Stimulated activated CD8-positive, alpha-beta memory T cell treated with anti-CD3 and anti-CD28 coated beads, Interleukin-7, amount 100 ng/mL, for 24 hours (primary cell): ENCODE measurements around the gene KRTAP1-1.
"Not testable (repeated sequence)": the region's sequence is repeated elsewhere in the genome, so short reads cannot be mapped to it uniquely, and the experiment has no call there.

Source experiments
- DNase-seq: peaks from one replicate; pipeline ENCODE4 v3.0.0-alpha.2; 2020; ENCODE audit warnings: low read depth

The KRTAP1-1 gene

DNA sequence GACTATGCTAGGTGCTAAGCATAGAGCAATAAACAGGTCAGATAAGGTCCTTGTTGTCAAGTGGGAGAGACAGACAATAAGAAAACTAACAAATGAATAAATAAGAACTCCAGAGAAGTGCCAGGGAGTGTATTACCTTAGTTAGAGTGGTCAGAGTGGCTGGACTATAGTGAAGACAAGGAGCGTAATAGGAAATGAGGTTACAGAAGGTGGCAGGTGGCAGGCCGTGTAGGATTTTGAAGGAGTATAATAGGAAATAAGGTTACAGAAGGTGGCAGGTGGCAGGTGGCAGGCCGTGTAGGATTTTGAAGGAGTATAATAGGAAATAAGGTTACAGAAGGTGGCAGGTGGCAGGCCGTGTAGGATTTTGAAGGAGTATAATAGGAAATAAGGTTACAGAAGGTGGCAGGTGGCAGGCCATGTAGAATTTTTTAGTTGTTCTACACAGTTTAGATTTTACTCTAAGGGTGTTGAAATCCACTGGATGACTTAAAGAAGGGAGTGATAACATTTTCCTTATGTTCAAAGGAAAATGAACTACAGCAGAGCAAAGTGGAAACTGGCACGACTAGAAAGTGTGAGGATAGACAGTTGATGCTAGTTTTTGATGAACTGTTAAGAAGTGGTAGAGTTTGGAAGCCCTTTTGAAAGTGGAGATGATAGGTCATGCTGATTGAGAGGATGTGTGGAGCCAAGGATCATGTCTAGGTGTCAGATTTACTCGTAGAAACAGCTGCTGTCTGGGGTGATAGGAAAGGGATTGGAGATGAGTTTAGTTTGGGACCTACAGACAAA is 28.7 kb downstream of the KRTAP1-1 start:
- DNase-seq, result no peak

DNA sequence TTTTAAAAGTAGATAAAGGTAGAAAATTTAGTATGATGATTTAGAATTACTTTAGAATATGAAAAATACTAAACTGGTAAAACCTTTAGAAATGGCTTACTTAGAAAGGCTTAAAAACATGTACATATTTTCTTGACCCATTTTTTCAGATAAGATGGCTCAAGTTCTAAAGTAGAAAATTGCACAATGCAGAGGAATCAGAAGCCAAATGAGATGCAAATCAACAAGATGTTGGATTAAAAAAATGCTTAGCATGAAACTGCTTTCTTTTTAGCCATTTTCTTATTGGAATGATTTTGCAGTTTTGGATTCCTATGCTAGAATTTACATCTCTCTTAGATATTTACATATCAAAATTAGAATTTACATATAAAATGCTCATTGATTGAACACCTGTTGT is 30.8 kb downstream of the KRTAP1-1 start:
- no peak for DNase-seq

DNA sequence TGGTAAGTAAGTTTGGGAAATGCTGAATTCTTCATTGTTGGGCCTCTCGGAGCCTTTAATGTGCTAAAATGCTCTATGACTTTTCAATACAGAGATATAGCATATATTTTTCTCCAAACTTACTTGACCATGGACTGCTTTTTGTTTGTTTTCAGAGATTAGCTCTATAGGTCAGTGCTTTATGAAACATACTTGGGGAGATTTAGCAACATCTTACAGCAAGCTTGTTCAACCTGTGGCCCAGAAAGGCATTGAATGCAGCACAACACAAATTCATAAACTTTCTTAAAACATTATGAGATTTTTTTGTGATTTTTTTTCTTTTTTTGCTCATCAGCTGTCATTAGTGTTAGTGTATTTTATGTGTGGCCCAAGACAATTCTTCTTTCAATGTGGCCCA is 31.3 kb downstream of the KRTAP1-1 start:
- no peak for DNase-seq

DNA sequence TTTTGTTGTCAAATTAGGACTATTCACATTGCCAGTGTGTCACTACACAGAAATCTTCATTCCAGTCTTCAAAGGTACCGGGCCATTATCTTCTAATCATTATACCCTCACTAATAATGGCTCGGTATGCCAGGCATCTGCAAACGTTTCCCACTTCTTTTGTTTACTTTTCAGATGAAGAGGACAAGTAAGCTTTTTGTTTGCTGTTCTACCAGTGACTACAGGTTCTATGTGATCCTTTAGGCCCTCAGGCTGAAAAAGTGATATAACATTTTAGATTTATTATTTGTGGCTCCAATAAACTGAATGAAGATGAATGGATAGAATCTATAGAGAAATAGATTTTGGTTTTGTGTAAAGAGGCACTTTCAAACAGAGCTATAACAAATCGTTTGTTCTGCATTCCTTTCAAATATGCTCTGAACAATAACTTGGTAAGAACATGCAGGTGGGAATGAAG is 31.9 kb downstream of the KRTAP1-1 start:
- DNase-seq, result no peak

DNA sequence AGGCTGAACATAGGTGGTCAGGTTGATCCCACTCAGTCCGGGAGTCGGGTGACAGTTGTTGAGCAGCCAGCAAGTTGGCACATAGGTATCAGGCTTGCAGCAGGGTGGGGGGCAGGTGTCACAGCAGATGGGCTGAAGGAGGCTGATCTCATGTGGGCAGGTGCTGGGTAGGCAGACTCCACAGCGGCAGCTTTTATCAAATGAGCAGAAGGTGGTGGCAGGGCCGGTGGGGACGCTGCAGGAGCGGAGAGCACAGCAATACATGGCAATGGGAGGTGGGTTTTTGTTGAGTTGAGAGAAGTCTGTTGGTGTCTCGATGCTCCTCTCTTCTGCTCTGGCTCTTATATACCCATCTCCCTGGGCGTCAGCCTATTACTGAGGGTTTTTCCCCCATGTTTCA is 32.4 kb downstream of the KRTAP1-1 start, which contains the start of gene KRTAP3-1:
KRTAP3-1 (minus strand) TSS at position 318 of the 400 bp plus-strand sequence; CDS start at position 264, 54 bp downstream.
- no peak for DNase-seq

DNA sequence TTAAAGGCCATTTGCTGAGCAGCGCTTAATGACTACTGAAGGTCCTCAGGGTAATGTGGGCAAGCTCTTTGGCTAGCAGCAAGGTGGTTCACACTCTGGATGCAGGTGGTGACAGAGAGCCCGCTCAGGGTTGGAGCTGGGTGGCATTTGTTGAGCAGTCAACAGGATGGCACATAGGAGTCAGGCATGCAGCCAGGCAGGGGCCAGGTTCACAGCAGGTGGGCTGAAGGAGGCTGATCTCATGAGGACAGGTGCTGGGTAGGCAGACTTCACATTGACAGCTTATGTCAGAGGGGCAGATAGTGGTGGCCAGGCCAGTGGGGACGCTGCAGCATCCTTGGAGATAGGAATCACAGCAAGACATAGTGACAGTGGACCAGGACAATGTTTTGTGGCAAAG is 36.9 kb downstream of the KRTAP1-1 start:
- DNase-seq, result no peak

DNA sequence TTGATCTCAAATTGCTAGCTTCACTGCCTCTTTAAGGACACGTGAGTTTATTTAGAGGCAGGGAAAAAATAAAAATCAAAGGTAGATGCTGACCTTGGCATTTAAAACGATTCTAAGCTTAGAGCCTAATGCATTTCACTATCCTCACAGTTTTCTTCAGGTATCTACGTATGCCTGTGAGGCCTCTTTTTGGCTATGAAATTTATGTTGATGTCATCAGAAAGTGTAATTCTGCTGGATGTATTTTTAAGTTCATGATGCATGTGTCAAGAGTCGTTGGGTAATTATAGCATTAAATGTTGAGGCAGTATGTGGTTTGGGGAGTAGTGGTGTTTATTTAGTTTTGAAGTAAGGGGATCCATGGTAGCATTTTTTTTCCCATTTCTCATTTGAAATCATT is 37.3 kb downstream of the KRTAP1-1 start:
- DNase-seq, result no peak

DNA sequence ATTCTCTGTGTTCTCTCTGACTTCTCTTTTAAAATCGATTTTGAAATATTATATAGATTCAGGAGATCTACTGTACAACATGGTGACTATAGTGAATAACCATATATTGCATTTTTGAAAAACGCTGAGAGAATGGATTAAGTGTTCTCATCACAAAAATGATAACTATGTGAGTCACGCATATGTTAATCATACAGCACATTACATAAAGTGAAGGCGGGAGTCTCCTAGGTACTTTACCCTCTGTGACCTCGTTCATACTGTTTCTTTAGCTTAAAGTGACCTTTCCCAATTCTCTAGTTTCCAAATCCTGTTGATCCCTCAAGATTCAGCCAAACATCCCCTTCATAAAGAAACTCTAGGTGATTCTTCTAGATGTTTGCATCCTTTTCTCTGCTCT is 38.4 kb downstream of the KRTAP1-1 start:
- DNase-seq, result no peak

DNA sequence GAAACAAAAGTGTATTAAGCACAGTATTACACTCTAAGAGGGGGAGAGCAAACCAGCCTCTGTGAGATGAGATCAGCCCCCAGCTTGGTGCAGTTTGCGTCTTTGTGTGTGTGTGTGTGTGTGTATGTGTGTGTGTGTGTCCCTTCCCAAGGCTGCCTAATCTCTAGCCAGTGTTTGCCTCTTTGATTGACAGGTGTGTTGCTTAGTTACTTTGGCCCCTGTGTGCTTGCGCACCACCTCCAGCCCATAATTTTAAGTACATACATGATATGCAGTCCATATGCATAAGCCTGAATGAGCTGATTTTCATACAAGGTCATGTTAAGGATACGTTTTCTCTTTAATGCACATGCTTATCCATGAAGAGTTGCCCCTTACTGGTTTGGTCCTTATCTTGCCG is 39.5 kb downstream of the KRTAP1-1 start:
- no peak for DNase-seq

DNA sequence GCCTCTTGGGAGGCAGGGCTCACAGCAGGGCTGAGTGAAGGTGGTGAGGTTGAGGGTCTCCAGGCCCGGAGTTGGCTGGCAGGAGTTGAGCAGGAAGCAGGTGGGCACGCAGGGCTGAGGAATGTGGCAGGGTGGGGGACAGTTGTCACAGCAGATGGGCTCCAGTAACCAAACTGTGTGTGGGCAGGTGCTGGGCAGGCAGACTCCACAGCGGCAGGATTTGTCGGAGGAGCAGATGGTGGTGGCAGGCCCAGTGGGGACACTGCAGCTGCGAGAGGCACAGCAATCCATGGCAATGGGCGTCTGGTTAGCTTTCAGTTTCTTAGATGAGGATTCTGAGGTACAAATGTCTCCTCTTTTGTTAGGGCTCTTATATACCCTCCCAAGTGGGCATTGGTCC is 41.7 kb downstream of the KRTAP1-1 start, which contains the start of gene KRTAP3-2:
KRTAP3-2 (minus strand) TSS at position 344 of the 400 bp plus-strand sequence; CDS start at position 291, 53 bp downstream.
- DNase-seq, result not testable (repeated sequence)

DNA sequence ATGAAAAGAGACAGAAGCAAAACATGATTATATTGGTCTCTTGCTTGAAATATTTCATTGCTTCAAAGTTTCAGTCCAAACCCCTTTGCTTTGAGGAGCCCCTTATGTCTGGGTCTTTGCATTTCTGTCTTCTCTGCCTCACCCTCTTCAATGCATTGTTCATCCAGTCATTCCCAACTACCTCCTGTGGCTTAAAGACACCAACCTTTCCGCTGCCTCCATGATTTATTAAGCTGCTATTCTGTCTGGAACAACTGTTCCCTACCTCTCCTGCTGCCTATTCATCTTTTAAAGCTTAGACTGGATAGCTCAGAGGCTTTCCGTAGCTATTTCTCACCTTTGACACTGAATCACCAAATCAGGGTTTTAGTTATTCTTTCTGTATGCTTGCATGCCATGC is 43.9 kb downstream of the KRTAP1-1 start:
- no peak for DNase-seq

DNA sequence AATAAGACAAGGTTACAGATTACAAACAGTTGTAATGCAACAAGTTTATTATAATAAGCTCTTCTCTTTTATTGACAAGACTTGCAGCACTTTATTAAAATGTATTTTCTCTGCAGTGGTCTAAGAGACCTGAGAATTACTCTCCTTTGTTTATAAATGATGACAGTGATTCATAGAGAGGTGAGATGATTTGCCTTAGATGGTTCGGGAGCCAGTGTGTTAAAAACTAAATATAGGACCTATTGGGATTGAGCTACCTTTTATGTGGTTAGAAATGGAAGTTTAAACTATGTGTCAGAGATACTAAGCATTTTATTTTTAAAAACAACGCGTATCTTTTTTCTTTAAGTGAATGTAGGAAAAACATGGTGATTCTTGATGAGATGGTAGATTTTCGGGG is 44.4 kb downstream of the KRTAP1-1 start:
- no peak for DNase-seq

DNA sequence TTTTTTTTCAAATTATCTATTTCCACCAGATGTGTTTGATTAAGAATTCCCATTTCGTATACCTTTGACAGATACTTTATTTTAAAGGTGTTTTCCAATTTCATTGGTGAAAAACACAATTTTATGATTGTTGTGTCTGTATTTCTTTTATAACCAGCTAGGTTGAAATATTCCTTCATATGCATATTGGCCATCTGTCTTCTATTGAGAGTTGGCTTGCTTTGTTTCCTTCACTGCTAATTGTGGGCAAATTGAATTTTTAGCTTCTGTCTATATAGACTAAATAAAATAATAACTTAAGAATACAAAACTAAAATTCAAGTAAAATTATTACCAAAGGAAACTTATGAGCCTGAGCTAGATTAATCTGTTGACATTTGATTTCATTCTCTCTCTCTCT is 46.1 kb downstream of the KRTAP1-1 start:
- no peak for DNase-seq

DNA sequence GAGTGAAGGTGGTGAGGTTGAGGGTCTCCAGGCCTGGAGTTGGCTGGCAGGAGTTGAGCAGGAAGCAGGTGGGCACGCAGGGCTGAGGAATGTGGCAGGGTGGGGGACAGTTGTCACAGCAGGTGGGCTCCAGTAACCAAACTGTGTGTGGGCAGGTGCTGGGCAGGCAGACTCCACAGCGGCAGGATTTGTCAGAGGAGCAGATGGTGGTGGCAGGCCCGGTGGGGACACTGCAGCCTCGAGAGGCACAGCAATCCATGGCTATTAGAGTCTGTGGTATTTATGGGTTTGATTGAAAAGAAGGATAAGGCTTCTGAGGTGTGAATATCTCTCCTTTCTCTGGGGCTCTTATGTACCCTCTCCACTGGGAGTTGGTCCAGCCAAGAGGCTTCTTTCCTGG is 47.4 kb downstream of the KRTAP1-1 start, which contains the start of gene KRTAP3-3:
KRTAP3-3 (minus strand) TSS at position 326 of the 400 bp plus-strand sequence; CDS start at position 259, 67 bp downstream.
- no peak for DNase-seq

DNA sequence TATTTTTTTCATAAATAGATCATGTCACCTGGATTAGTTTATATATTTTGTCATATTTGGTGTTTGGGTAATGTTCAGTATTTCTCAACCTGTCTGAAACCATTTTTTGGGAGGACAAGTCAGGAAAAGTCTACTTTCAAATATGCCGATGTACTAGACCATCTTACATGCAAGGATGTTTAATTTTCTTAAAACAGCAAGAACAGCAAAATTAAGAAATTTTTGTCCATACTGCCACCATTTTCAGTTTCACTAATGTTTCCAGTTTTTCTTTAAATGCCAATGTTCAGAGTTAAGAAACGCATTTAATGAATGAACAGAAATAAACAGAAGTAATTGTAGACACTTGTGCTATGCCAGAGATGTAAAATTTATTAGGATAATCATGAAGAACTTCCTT is 48.2 kb downstream of the KRTAP1-1 start:
- DNase-seq, result no peak

DNA sequence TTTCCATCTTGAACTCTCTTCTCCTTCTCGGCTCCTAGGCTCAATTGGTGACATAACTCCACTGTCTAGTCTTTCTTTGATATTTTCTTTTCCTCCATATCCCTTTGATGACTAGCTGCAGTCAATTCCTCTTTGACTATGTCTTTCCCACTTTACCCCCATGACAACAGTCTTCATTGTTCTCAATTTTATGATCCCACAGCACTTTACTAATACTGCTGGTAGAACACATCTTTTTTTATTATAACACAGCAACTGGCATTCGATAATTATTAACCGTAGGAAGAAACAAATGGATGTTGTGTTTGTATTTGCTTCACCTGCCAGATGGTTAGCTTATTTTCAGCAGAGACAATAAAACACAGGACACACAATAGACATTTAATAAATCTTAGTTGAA is 48.6 kb downstream of the KRTAP1-1 start:
- DNase-seq, result no peak
